ENCODE results near the gene EDA2R.

EDA2R gene

GRCh38 chrX:66634272-66634671 lies 4.6 kb downstream of the EDA2R start:
- H3K4me3 ChIP-seq (ENCODE audit: low read length) = no peak overlapping the region
- H3K4me2 ChIP-seq (ENCODE audit: low read length) = no peak overlapping the region
- H3K27ac ChIP-seq (ENCODE audit: low read depth, low read length) = no peak overlapping the region
- no peaks in the 10 kb centered on the region for H3K27me3 ChIP-seq (ENCODE audit: control insufficient read depth, low read length)
- H3K4me1 ChIP-seq (ENCODE audit: control insufficient read depth, low read length) = no peaks in the 10 kb centered on the region
- TF ChIP-seq CTCF (IDR thresholded peaks at IDR 0.05; ENCODE audit: low read depth, low read length, poor library complexity, severe bottlenecking) = no peak
- TF ChIP-seq EZH2phosphoT487 (IDR thresholded peaks at IDR 0.05; ENCODE audit: borderline replicate concordance, low read length) = no peak
- no peaks in the 10 kb centered on the region for H3K79me2 ChIP-seq (ENCODE audit: control insufficient read depth, low read length)
- no peaks in the 10 kb centered on the region for H3K9me3 ChIP-seq (ENCODE audit: control insufficient read depth, insufficient read depth, low read length)
- no peaks in the 10 kb centered on the region for H3K36me3 ChIP-seq (ENCODE audit: control insufficient read depth, low read length)
- H3F3A ChIP-seq (ENCODE audit: control insufficient read depth, insufficient read depth) = no peaks in the 10 kb centered on the region
- H4K20me1 ChIP-seq (ENCODE audit: control insufficient read depth, insufficient read depth, low read depth, low read length) = no peaks in the 10 kb centered on the region
- no peaks in the 10 kb centered on the region for H3K9me2 ChIP-seq (replicated peaks; ENCODE audit: control insufficient read depth, low read length)

DNA sequence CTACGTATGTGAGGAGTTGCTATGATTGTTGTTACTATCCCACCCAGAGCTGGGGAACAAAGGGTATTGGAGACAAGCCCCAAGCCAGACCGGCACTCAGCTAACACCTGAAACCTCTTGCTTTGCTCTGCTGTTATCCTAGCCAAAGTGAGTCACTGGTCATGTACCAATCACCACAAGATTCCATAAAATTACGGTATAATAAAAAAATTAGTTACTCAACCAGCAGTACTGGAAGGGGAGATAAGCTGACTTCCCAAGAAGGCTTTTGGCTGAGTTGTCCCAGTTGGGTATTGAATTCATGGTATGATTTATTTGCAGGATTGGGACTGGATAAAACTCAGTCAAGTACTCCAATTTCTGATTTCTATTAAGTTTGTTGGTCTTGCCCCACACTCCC lies 5.3 kb downstream of the EDA2R start:
- H3K4me1 ChIP-seq (ENCODE audit: control insufficient read depth, low read length) = no peaks in the 10 kb centered on the region
- no peaks in the 10 kb centered on the region for H4K20me1 ChIP-seq (ENCODE audit: control insufficient read depth, insufficient read depth, low read depth, low read length)
- no peaks in the 10 kb centered on the region for H3F3A ChIP-seq (ENCODE audit: control insufficient read depth, insufficient read depth)
- H3K4me3 ChIP-seq (ENCODE audit: low read length) = no peak overlapping the region
- no peak overlapping the region for H3K27ac ChIP-seq (ENCODE audit: low read depth, low read length)
- H3K79me2 ChIP-seq (ENCODE audit: control insufficient read depth, low read length) = no peaks in the 10 kb centered on the region
- H3K4me2 ChIP-seq (ENCODE audit: low read length) = no peak overlapping the region
- H3K27me3 ChIP-seq (ENCODE audit: control insufficient read depth, low read length) = no peaks in the 10 kb centered on the region
- H3K36me3 ChIP-seq (ENCODE audit: control insufficient read depth, low read length) = no peaks in the 10 kb centered on the region
- H3K9me2 ChIP-seq (replicated peaks; ENCODE audit: control insufficient read depth, low read length) = no peaks in the 10 kb centered on the region
- no peaks in the 10 kb centered on the region for H3K9me3 ChIP-seq (ENCODE audit: control insufficient read depth, insufficient read depth, low read length)
- TF ChIP-seq EZH2phosphoT487 (IDR thresholded peaks at IDR 0.05; ENCODE audit: borderline replicate concordance, low read length) (no peak), CTCF (IDR thresholded peaks at IDR 0.05; ENCODE audit: low read depth, low read length, poor library complexity, severe bottlenecking) (no peak)

DNA sequence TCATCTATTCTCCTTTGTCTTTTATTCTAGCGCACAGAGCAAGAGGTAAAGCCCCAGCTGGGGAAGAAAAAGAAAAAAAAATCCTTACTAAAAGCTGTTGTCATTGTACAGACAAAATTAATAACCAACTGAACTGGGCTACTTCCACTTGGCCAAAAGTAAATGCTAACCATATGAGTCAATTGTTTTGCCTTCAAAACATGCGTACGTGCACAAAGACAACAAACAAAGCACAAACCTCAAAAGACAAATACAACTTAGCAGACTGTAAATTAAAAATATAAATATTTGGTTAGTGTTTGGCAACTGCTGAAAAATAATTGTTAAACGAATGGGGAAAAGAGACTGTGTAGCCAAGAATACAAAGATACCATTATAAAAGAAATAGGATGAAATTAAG lies 5.9 kb downstream of the EDA2R start:
- no peaks in the 10 kb centered on the region for H4K20me1 ChIP-seq (ENCODE audit: control insufficient read depth, insufficient read depth, low read depth, low read length)
- H3K79me2 ChIP-seq (ENCODE audit: control insufficient read depth, low read length) = no peaks in the 10 kb centered on the region
- no peaks in the 10 kb centered on the region for H3K4me1 ChIP-seq (ENCODE audit: control insufficient read depth, low read length)
- H3K9me2 ChIP-seq (replicated peaks; ENCODE audit: control insufficient read depth, low read length) = no peaks in the 10 kb centered on the region
- no peaks in the 10 kb centered on the region for H3K36me3 ChIP-seq (ENCODE audit: control insufficient read depth, low read length)
- H3F3A ChIP-seq (ENCODE audit: control insufficient read depth, insufficient read depth) = no peaks in the 10 kb centered on the region
- no peak overlapping the region for H3K27ac ChIP-seq (ENCODE audit: low read depth, low read length)
- no peak overlapping the region for H3K4me2 ChIP-seq (ENCODE audit: low read length)
- TF ChIP-seq CTCF (IDR thresholded peaks at IDR 0.05; ENCODE audit: low read depth, low read length, poor library complexity, severe bottlenecking) = no peak
- no peak for TF ChIP-seq EZH2phosphoT487 (IDR thresholded peaks at IDR 0.05; ENCODE audit: borderline replicate concordance, low read length)
- no peak overlapping the region for H3K4me3 ChIP-seq (ENCODE audit: low read length)
- H3K9me3 ChIP-seq (ENCODE audit: control insufficient read depth, insufficient read depth, low read length) = no peaks in the 10 kb centered on the region
- no peaks in the 10 kb centered on the region for H3K27me3 ChIP-seq (ENCODE audit: control insufficient read depth, low read length)

DNA sequence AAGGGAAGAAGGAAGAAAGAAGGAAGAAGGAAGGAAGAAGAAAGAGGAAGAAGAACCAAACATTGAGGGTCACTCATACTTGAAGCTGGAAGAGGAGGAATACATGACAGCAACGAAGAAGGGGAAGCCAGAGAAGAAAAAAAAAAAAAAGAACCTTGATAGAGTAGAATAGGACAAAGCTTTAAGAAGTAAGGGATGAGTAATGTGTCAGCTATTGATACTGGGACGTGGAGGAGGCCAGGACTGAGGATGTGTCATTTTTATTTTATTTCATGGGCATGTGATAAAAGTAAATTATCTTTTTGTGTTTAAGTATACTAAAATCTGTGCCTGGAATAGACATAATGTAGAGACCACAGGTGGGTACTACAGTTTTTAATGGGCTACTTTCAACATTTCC lies 6.4 kb downstream of the EDA2R start:
- no peaks in the 10 kb centered on the region for H3K9me2 ChIP-seq (replicated peaks; ENCODE audit: control insufficient read depth, low read length)
- no peaks in the 10 kb centered on the region for H3F3A ChIP-seq (ENCODE audit: control insufficient read depth, insufficient read depth)
- no peaks in the 10 kb centered on the region for H3K79me2 ChIP-seq (ENCODE audit: control insufficient read depth, low read length)
- H3K27ac ChIP-seq (ENCODE audit: low read depth, low read length) = no peak overlapping the region
- H4K20me1 ChIP-seq (ENCODE audit: control insufficient read depth, insufficient read depth, low read depth, low read length) = no peaks in the 10 kb centered on the region
- TF ChIP-seq CTCF (IDR thresholded peaks at IDR 0.05; ENCODE audit: low read depth, low read length, poor library complexity, severe bottlenecking) (no peak), EZH2phosphoT487 (IDR thresholded peaks at IDR 0.05; ENCODE audit: borderline replicate concordance, low read length) (no peak)
- H3K4me2 ChIP-seq (ENCODE audit: low read length) = no peak overlapping the region
- H3K4me1 ChIP-seq (ENCODE audit: control insufficient read depth, low read length) = no peaks in the 10 kb centered on the region
- no peaks in the 10 kb centered on the region for H3K27me3 ChIP-seq (ENCODE audit: control insufficient read depth, low read length)
- H3K4me3 ChIP-seq (ENCODE audit: low read length) = no peak overlapping the region
- no peaks in the 10 kb centered on the region for H3K36me3 ChIP-seq (ENCODE audit: control insufficient read depth, low read length)
- no peaks in the 10 kb centered on the region for H3K9me3 ChIP-seq (ENCODE audit: control insufficient read depth, insufficient read depth, low read length)
